Suprapubic skin (tissue), 3 donors: ENCODE measurements around the gene ST3GAL5.

Source experiments
- POLR2AphosphoS5 ChIP-seq, 3 donors: sonication (generic); formaldehyde crosslinking; IDR thresholded peaks; one replicate each; pipeline ENCODE4 v1.6.1; 2017; ENCODE audit warnings: antibody characterized with exemption in 3 of 3
- TF ChIP-seq, protein P1 (sequence below), 2 donors: fragments of 200-600 bp in 1 of 2; fragments of 450-650 bp in 1 of 2; sonication (generic) in 1 of 2; IDR thresholded peaks; one replicate each; pipeline ENCODE4 v1.5.1; 2016 to 2019; ENCODE audit warnings: antibody characterized with exemption in 2 of 2, mild to moderate bottlenecking in 1 of 2, moderate library complexity in 1 of 2

DNA sequence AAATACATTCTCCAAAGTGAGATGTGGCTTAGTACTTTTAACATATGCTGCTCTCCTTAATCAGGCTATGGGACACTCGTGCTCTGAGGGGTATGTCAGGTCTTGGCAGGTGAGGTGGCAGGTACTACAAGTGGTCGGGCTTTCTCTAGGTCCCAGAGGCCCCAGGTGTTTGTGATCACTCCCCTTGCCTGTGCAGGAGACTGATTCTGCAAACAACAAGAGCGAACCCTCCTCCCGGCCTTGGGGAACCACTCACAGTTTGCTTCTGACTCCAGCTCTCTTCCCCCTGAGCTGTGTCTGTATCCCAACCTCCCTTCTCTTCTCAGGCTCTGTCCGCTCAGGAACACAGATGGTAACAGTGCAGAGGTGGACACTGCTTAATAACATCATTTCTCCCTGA lies 86.9 kb downstream of the ST3GAL5 start:
- no peak for TF ChIP-seq POLR2AphosphoS5 (IDR thresholded peaks at IDR 0.05)
- TF ChIP-seq, protein P1, sequence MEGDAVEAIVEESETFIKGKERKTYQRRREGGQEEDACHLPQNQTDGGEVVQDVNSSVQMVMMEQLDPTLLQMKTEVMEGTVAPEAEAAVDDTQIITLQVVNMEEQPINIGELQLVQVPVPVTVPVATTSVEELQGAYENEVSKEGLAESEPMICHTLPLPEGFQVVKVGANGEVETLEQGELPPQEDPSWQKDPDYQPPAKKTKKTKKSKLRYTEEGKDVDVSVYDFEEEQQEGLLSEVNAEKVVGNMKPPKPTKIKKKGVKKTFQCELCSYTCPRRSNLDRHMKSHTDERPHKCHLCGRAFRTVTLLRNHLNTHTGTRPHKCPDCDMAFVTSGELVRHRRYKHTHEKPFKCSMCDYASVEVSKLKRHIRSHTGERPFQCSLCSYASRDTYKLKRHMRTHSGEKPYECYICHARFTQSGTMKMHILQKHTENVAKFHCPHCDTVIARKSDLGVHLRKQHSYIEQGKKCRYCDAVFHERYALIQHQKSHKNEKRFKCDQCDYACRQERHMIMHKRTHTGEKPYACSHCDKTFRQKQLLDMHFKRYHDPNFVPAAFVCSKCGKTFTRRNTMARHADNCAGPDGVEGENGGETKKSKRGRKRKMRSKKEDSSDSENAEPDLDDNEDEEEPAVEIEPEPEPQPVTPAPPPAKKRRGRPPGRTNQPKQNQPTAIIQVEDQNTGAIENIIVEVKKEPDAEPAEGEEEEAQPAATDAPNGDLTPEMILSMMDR (IDR thresholded peaks at IDR 0.05) = no peak
